ENCODE results near the gene ARSI.

Gene ARSI

GRCh38 chr5:150326707-150327106 lies 24.0 kb upstream of the ARSI start:
- no peak for DNase-seq

- DNase-seq = no peak
These were observed 22.7 kb upstream of the ARSI start for GRCh38 chr5:150325426-150325825.

GRCh38 chr5:150323819-150324218 lies 21.1 kb upstream of the ARSI start:
- DNase-seq = no peak

- no peak for DNase-seq
These were observed 20.4 kb upstream of the ARSI start for GRCh38 chr5:150323092-150323491.

GRCh38 chr5:150322202-150322601 lies 19.5 kb upstream of the ARSI start:
- no peak for DNase-seq

- DNase-seq = no peak
These were observed 19.1 kb upstream of the ARSI start for GRCh38 chr5:150321784-150322183.

- no peak for DNase-seq
These were observed 18.5 kb upstream of the ARSI start for GRCh38 chr5:150321211-150321610.

- DNase-seq = no peak
These were observed 17.4 kb upstream of the ARSI start for GRCh38 chr5:150320044-150320613.

GRCh38 chr5:150319484-150319790 lies 16.7 kb upstream of the ARSI start:
- no peak for DNase-seq

GRCh38 chr5:150318613-150319483 lies 16.1 kb upstream of the ARSI start:
- DNase-seq = no peak

- peak; percentile 26 to 29 for DNase-seq
These were observed 14.6 kb upstream of the ARSI start for GRCh38 chr5:150317048-150318003.

GRCh38 chr5:150316320-150316719 lies 13.6 kb upstream of the ARSI start:
- DNase-seq = no peak

GRCh38 chr5:150315245-150315644 lies 12.5 kb upstream of the ARSI start:
- no peak for DNase-seq

- DNase-seq = no peak
These were observed 11.4 kb upstream of the ARSI start for GRCh38 chr5:150313921-150314716.

GRCh38 chr5:150313501-150313900 lies 10.8 kb upstream of the ARSI start:
- DNase-seq = no peak

GRCh38 chr5:150312518-150312917 lies 9.8 kb upstream of the ARSI start:
- no peak for DNase-seq

GRCh38 chr5:150311015-150311692 lies 8.4 kb upstream of the ARSI start:
- no peak for DNase-seq

GRCh38 chr5:150310246-150310645 lies 7.5 kb upstream of the ARSI start:
- DNase-seq = no peak

- no peak for DNase-seq
These were observed 7.2 kb upstream of the ARSI start for GRCh38 chr5:150309886-150310239.

GRCh38 chr5:150309101-150309885 lies 6.6 kb upstream of the ARSI start:
- DNase-seq = no peak
